GM23338 (cell line): Measurements from ENCODE around the gene CCDC170.

Experiments
- CTCF ChIP-seq, 2 experiments: fragments of 200-600 bp in 1 of 2; sonication (generic) in 1 of 2; conservative IDR thresholded peaks; 2 replicates each; pipeline versions ENCODE4 v1.5.1 to v1.6.1; 2016 to 2017; ENCODE audit warnings: antibody characterized with exemption in 2 of 2, low read depth in 2 of 2, mild to moderate bottlenecking in 2 of 2, moderate library complexity in 1 of 2
- EZH2 ChIP-seq: fragments of 200-600 bp; sonication (generic); IDR thresholded peaks from one replicate; pipeline ENCODE4 v1.8.0; 2017; ENCODE audit warnings: antibody characterized with exemption, mild to moderate bottlenecking, low read depth; ENCODE audit not compliant: unreplicated experiment
- EZH2phosphoT487 ChIP-seq: fragments of 200-600 bp; sonication (generic); IDR thresholded peaks from one replicate; pipeline ENCODE4 v1.8.1; 2018; ENCODE audit warnings: antibody characterized with exemption; ENCODE audit not compliant: unreplicated experiment
- POLR2AphosphoS5 ChIP-seq: IDR thresholded peaks from 2 replicates; pipeline ENCODE4 v1.6.1; 2016; ENCODE audit warnings: antibody characterized with exemption, low read depth
- REST ChIP-seq: IDR thresholded peaks from one replicate; pipeline ENCODE4 v1.6.1; 2018; ENCODE audit warnings: antibody characterized with exemption; ENCODE audit not compliant: unreplicated experiment

- TF ChIP-seq CTCF (conservative IDR thresholded peaks at IDR 0.05; ENCODE audit: low read depth in 2 of 2) (no peak), POLR2AphosphoS5 (no peak), EZH2 (no peak), EZH2phosphoT487 (no peak), REST (no peak)
Measured at GRCh38 chr6:151658091-151658490, 164.3 kb downstream of the CCDC170 start.
